Smooth muscle cell of the coronary artery (primary cell): ENCODE results near the gene FN3K. TPM values are rescaled to one million over a fixed set of nuclear protein-coding genes. Genes with fewer than 3 reads are reported as not detected.

Experiments
- total RNA-seq: library from RNA; depleted of rRNA; stranded (reverse); fragments of >200 nt; gene quantifications from 2 replicates; pipeline ENCODE4 v1.2.3, GENCODE V29; 2014; ENCODE audit warnings: low replicate concordance

FN3K gene
- total RNA-seq = 3.2 and 6.4 TPM in 2 replicates

DNA sequence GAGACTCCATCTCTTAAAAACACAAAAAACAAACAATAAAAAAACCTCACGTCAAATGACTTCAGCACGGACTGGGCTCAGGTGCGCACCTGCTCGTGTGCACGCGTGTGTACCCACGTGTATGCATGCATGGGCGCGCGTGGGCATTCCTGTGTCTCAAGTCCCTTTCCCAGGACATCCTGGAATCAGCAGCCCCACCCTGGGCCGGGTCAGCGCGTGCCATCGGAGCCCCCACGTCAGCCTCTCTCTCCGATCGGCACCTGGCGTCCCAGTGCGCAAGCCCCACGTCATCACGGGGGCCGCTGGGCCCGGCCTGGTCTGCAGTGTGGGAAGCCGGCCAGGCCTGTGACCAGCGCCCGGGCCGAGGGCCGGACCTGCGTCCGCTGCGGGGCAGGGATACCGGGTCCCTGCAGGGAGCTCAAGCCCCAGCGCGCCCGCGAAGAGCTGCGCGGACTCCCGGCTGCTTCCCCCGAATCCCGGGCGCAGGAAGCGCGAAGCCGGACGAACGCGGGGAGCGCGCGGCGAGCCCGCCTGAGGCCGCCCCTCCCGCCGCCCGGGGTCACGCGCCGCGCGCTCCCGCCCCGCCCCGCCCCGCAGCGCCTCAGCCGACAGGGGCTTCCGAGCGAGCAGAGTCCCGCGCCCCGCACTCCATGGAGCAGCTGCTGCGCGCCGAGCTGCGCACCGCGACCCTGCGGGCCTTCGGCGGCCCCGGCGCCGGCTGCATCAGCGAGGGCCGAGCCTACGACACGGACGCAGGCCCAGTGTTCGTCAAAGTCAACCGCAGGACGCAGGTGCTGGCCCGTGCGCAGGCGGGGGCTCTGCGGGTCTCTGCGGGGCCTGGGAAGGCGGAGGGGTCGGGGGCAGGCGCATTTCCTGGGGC is at the start of gene FN3K:
FN3K (plus strand) TSS at position 629 of the 880 bp plus-strand sequence; CDS start at position 651, 22 bp downstream.

DNA sequence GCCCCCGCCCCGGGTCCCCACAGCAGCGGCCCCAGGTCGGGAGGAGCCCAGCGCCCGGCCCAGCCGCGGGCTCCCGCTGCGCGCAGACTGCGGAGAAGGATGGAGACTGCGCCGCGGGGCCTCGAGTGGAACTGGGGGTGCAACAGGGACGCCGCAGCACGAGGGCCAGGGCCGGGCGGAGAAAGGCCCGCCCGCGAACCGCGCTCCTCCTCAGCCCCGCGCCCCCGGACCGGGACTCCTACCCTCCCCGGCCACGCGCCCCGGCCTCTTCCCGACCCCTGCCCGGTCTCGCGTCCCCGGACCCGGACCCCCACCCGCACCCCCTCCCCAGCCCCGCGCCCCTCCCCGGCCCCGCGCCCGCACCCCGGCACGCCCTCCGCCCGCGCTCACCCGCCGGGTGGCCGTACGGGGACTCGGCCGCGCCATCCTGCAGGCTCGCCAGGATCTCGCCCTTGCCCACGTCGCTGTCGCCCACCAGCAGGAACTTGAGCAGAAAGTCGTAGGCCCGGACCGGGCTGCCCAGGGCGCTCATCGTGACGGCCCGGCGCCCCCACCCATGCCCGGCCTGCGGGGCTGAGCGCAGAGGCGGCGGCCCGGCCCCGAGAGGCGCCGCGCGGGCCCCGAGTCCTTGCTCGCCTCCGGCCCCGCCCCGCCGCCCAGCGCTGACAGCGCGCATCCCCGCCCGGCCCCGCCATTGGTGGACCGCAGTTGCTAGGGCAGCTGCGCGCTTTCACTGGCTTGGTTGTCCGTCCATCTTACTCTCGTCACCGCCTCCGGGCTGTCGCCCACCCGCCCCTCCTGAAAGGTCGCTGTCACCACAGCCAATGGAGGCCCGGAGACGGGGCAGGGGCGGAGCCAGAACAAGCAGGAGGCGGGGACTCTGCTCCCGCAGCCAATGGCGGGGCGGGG is 37.1 kb upstream of the FN3K start, which contains the start of gene RAB40B:
RAB40B (minus strand) TSS at position 634 of the 909 bp plus-strand sequence; CDS start at position 532, 102 bp downstream.

DNA sequence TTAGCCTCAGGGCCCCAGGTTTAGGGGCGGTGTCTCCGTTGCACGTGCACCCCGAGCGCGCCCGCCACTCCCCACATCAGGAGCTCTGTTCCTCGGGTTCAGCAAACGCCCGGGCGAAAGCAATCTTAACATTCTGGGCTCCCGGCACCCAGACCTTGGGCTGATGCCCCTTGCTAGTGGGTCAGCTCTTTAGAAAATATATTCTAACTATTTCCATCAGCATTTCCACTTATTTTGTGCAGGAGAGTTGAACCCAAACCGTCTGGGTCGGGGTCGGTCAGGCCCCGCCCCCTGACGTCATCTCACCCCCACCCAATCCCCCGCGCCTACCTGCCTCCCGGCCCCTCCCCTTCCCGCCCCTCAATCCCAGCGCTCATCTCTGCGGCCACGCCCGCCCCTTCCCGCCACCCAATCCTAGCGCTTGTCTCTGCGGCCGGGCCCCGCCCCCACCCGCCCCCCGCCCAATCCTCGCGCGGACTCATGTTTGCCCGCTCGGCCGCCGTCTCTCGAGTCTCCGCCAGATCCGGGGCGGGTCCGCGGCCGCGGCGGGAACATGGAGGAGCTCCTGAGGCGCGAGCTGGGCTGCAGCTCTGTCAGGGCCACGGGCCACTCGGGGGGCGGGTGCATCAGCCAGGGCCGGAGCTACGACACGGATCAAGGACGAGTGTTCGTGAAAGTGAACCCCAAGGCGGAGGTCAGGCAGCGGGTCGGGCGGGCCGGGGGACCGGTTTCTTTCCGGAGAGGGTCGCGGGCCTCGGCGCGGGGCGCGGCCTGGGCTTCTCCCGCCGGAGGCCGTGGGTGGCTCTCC is 19.0 kb upstream of the FN3K start, which contains the start of gene FN3KRP:
FN3KRP (plus strand) TSS at position 504 of the 808 bp plus-strand sequence; CDS start at position 554, 50 bp downstream.

DNA sequence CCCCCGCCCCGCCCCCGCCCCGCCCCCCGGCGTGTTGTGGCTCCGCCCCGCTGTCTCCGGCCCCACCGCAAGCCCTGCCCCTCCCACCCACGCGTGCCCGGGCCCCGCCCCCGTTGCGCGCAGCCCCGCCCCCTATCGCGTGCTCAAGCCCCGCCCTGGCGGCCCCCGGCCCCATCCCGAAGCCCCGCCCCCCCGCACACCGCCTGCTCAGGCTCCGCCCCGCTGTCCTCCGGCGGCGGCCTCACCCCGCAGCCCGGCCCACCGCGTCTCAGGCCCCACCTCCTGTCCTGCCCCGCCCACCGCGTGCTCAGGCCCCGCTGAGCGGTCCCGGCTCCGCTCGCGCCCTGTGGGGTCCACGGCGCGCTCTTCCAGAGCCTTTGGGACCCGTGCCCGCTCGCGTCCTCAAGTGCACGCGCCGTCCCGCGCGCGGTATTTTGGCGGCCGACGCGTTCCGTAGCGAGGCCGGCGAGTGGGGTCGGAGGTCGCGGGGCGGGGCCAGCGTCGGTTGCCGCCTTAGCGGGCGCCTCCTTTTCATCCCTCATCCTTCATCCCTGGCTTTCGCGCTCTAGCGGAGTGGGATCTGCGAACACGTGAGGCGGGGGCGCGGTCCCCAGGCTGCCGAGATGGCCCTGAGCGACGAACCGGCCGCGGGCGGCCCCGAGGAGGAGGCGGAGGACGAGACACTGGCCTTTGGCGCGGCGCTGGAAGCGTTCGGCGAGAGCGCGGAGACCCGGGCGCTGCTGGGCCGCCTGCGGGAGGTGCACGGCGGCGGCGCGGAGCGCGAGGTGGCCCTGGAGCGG is 16.4 kb downstream of the FN3K start, which contains the start of gene TBCD:
TBCD (plus strand) TSS at position 495 of the 800 bp plus-strand sequence; CDS start at position 624, 129 bp downstream.

Other genes starting within 250 kb of the FN3K start
- 15.2 and 24.5 TPM in 2 replicates for gene FOXK2, start 215.9 kb upstream of the FN3K start, total RNA-seq
- gene WDR45B, start 87.2 kb upstream of the FN3K start, total RNA-seq = 32.6 and 54.1 TPM in 2 replicates
- gene RAB40B, start 36.9 kb upstream of the FN3K start, total RNA-seq = 8.4 and 14.9 TPM in 2 replicates
- 13.2 and 24.3 TPM in 2 replicates for gene FN3KRP, start 18.9 kb upstream of the FN3K start, total RNA-seq
- gene TBCD, start 16.4 kb downstream of the FN3K start, total RNA-seq = 22.8 and 45.6 TPM in 2 replicates
- gene ZNF750, start 104.4 kb downstream of the FN3K start, total RNA-seq = not detected in 2 replicates